IPS-NIHi7 (cell line): ENCODE measurements around the gene RETN.
A peak's percentile ranks its signal among the peaks of the same experiment; 100 is the strongest.

Source experiments
- DNase-seq: peaks from one replicate; pipeline ENCODE4 v3.0.0; 2012; ENCODE audit warnings: mixed read lengths; ENCODE audit errors: extremely low spot score

RETN gene

GRCh38 chr19:7681340-7682174, 12.7 kb downstream of the RETN start:
- DNase-seq = peak; percentile 88

GRCh38 chr19:7682175-7682855, 13.5 kb downstream of the RETN start:
- DNase-seq = no peak

GRCh38 chr19:7685546-7686445, 16.9 kb downstream of the RETN start:
- DNase-seq = no peak

- DNase-seq = no peak
Observed at GRCh38 chr19:7687177-7687576, 18.3 kb downstream of the RETN start.

- no peak for DNase-seq
Observed at GRCh38 chr19:7689165-7689564, 20.3 kb downstream of the RETN start.

GRCh38 chr19:7690779-7691258, 22.0 kb downstream of the RETN start:
- no peak for DNase-seq

GRCh38 chr19:7691497-7691896, 22.6 kb downstream of the RETN start:
- no peak for DNase-seq

GRCh38 chr19:7692417-7693088, 23.7 kb downstream of the RETN start:
- DNase-seq = no peak

- DNase-seq = no peak
Observed at GRCh38 chr19:7694499-7694898, 25.6 kb downstream of the RETN start.

GRCh38 chr19:7697721-7698287, 29.0 kb downstream of the RETN start:
- DNase-seq = no peak

- DNase-seq = no peak
Observed at GRCh38 chr19:7698583-7698982, 29.7 kb downstream of the RETN start.

- DNase-seq = no peak
Observed at GRCh38 chr19:7699003-7699402, 30.2 kb downstream of the RETN start.

- DNase-seq = no peak
Observed at GRCh38 chr19:7699417-7700401, 30.9 kb downstream of the RETN start.

- DNase-seq = no peak
Observed at GRCh38 chr19:7701049-7701653, 32.3 kb downstream of the RETN start.

- DNase-seq = no peak
Observed at GRCh38 chr19:7701654-7702457, 33.0 kb downstream of the RETN start, which contains the start of gene FCER2. Gene FCER2, minus strand, starts transcription at chr19:7702131. Its CDS starts 2,371 bp downstream, at chr19:7699760.

GRCh38 chr19:7703332-7703731, 34.5 kb downstream of the RETN start:
- no peak for DNase-seq

- DNase-seq = no peak
Observed at GRCh38 chr19:7704280-7705060, 35.6 kb downstream of the RETN start.
